DOHH2 (cell line): ENCODE data around the gene ZNF507.

Source experiments
- H3F3A ChIP-seq: fragments of 200-600 bp; sonication (generic), shearing (Covaris generic); 2 replicates; pipeline ENCODE4 v1.6.0; 2016; ENCODE audit warnings: antibody characterized with exemption, mild to moderate bottlenecking; ENCODE audit not compliant: control insufficient read depth, insufficient read depth
- H3K27ac ChIP-seq: fragments of 200-600 bp; sonication (generic); 2 replicates; pipeline ENCODE4 v1.5.1; 2014; ENCODE audit warnings: low read depth, mild to moderate bottlenecking, low read length, moderate library complexity
- H3K27me3 ChIP-seq: fragments of 200-600 bp; sonication (generic); 2 replicates; pipeline ENCODE4 v1.6.1; 2014; ENCODE audit warnings: mild to moderate bottlenecking, low read length, mixed read lengths; ENCODE audit not compliant: control insufficient read depth
- H3K36me3 ChIP-seq: fragments of 200-600 bp; sonication (generic); 2 replicates; pipeline ENCODE4 v1.6.1; 2014; ENCODE audit warnings: mild to moderate bottlenecking, low read length, moderate library complexity, mixed read lengths; ENCODE audit not compliant: control insufficient read depth
- H3K4me1 ChIP-seq: fragments of 200-600 bp; sonication (generic); 2 replicates; pipeline ENCODE4 v1.6.1; 2014; ENCODE audit warnings: mild to moderate bottlenecking, low read length, mixed read lengths; ENCODE audit not compliant: control insufficient read depth
- H3K4me2 ChIP-seq: fragments of 200-600 bp; sonication (generic); 2 replicates; pipeline ENCODE4 v1.6.0; 2014; ENCODE audit warnings: mild to moderate bottlenecking, low read length, moderate library complexity
- H3K4me3 ChIP-seq: fragments of 200-600 bp; sonication (generic); 2 replicates; pipeline ENCODE4 v1.5.1; 2014; ENCODE audit warnings: mild to moderate bottlenecking, low read length, mixed read lengths
- H3K79me2 ChIP-seq: fragments of 200-600 bp; sonication (generic); 2 replicates; pipeline ENCODE4 v1.6.1; 2014; ENCODE audit warnings: mild to moderate bottlenecking, low read length, mixed read lengths; ENCODE audit not compliant: control insufficient read depth
- H3K9me2 ChIP-seq: fragments of 200-600 bp; sonication (generic); replicated peaks from 2 replicates; pipeline ENCODE4 v1.6.1; 2014; ENCODE audit warnings: mild to moderate bottlenecking, low read length, mixed read lengths; ENCODE audit not compliant: control insufficient read depth
- H3K9me3 ChIP-seq: fragments of 200-600 bp; sonication (generic); 2 replicates; pipeline ENCODE4 v1.6.1; 2014; ENCODE audit warnings: antibody characterized with exemption, low read length, mixed read lengths; ENCODE audit not compliant: control insufficient read depth, insufficient read depth
- H4K20me1 ChIP-seq: fragments of 200-600 bp; sonication (generic); 2 replicates; pipeline ENCODE4 v1.6.0; 2014; ENCODE audit warnings: low read depth, mild to moderate bottlenecking, antibody characterized with exemption, low read length, moderate library complexity; ENCODE audit not compliant: control insufficient read depth, insufficient read depth
- EZH2phosphoT487 ChIP-seq: fragments of 200-600 bp; sonication (generic); IDR thresholded peaks from 2 replicates; pipeline ENCODE4 v1.6.1; 2017; ENCODE audit warnings: borderline replicate concordance, mild to moderate bottlenecking, antibody characterized with exemption, low read length, moderate library complexity, mixed read lengths
- TF ChIP-seq, protein P1 (sequence below): fragments of 200-600 bp; sonication (generic); IDR thresholded peaks from one replicate; pipeline ENCODE4 v1.5.1; 2014; ENCODE audit warnings: antibody characterized with exemption, mild to moderate bottlenecking, low read depth, low read length; ENCODE audit not compliant: poor library complexity, severe bottlenecking

Gene ZNF507

DNA sequence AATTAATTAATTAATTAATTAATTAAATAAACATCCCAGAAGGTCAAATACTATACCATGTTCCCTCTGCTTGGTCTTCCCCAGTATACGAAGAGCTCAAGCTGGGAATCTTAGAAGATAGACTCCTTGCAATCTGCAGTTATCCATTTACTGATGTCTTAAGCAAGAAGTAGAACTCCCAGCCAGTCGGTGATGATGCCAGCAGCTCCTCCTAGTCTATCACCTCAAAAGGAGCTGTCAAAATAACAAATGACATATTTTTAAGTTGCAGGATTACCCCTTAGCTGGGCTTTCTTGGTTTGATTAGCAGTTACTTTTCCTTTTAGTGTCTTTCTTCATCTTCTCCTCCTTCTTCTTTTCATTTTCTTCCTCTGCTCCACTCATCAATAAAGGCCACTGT lies 6.0 kb upstream of the ZNF507 start:
- Histone ChIP-seq H3K4me3 (no peak overlapping the region), H4K20me1 (no peaks in the 10 kb centered on the region), H3K27me3 (peaks cover 5% of the 10 kb centered on the region; the same call in 1 of the 2 replicates), H3K4me1 (no peaks in the 10 kb centered on the region), H3K9me2 (no peaks in the 10 kb centered on the region), H3K27ac (no peak overlapping the region), H3F3A (no peaks in the 10 kb centered on the region), H3K4me2 (no peak overlapping the region), H3K9me3 (no peaks in the 10 kb centered on the region), H3K36me3 (no peaks in the 10 kb centered on the region), H3K79me2 (no peaks in the 10 kb centered on the region)
- TF ChIP-seq EZH2phosphoT487: no peak
- TF ChIP-seq, protein P1, sequence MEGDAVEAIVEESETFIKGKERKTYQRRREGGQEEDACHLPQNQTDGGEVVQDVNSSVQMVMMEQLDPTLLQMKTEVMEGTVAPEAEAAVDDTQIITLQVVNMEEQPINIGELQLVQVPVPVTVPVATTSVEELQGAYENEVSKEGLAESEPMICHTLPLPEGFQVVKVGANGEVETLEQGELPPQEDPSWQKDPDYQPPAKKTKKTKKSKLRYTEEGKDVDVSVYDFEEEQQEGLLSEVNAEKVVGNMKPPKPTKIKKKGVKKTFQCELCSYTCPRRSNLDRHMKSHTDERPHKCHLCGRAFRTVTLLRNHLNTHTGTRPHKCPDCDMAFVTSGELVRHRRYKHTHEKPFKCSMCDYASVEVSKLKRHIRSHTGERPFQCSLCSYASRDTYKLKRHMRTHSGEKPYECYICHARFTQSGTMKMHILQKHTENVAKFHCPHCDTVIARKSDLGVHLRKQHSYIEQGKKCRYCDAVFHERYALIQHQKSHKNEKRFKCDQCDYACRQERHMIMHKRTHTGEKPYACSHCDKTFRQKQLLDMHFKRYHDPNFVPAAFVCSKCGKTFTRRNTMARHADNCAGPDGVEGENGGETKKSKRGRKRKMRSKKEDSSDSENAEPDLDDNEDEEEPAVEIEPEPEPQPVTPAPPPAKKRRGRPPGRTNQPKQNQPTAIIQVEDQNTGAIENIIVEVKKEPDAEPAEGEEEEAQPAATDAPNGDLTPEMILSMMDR: no peak

GRCh38 chr19:32339988-32340874 lies 5.2 kb upstream of the ZNF507 start:
- Histone ChIP-seq H4K20me1 (no peaks in the 10 kb centered on the region), H3K9me2 (no peaks in the 10 kb centered on the region), H3K79me2 (no peaks in the 10 kb centered on the region), H3K9me3 (no peaks in the 10 kb centered on the region), H3K27ac (no peak overlapping the region), H3K4me2 (no peak overlapping the region), H3K4me3 (no peak overlapping the region), H3K36me3 (no peaks in the 10 kb centered on the region), H3F3A (no peaks in the 10 kb centered on the region), H3K4me1 (peaks cover 5% of the 10 kb centered on the region), H3K27me3 (peaks cover 5% of the 10 kb centered on the region; the same call in 1 of the 2 replicates)
- TF ChIP-seq EZH2phosphoT487: no peak
- TF ChIP-seq, protein P1: peak; percentile 81

GRCh38 chr19:32342695-32343094 lies 2.7 kb upstream of the ZNF507 start:
- Histone ChIP-seq H3K36me3 (peaks cover 17% of the 10 kb centered on the region), H3K27ac (no peak overlapping the region), H3K4me1 (peaks cover 17% of the 10 kb centered on the region), H3K9me2 (no peaks in the 10 kb centered on the region), H3K27me3 (peaks cover 5% of the 10 kb centered on the region; the same call in 1 of the 2 replicates), H3K4me2 (no peak overlapping the region), H3F3A (no peaks in the 10 kb centered on the region), H3K4me3 (no peak overlapping the region), H3K79me2 (peaks cover 23% of the 10 kb centered on the region), H4K20me1 (no peaks in the 10 kb centered on the region), H3K9me3 (no peaks in the 10 kb centered on the region)
- TF ChIP-seq EZH2phosphoT487: no peak
- TF ChIP-seq, protein P1: no peak
